ENCODE measurements around the gene EXPH5.

Gene EXPH5

GRCh38 chr11:108629274-108629673 is 35.7 kb upstream of the EXPH5 start:
- TF ChIP-seq CTCF (IDR thresholded peaks at IDR 0.05; ENCODE audit: insufficient read depth, low read depth, low read length, missing control alignments) = no peak
- no peak for DNase-seq (ENCODE audit: low read depth)
- H3K4me3 ChIP-seq (ENCODE audit: low read length) = no peak overlapping the region

- TF ChIP-seq CTCF (IDR thresholded peaks at IDR 0.05; ENCODE audit: insufficient read depth, low read depth, low read length, missing control alignments) = no peak
- no peak overlapping the region for H3K4me3 ChIP-seq (ENCODE audit: low read length)
- no peak for DNase-seq (ENCODE audit: low read depth)
These were observed 35.2 kb upstream of the EXPH5 start for GRCh38 chr11:108628812-108629211.

- no peak for DNase-seq (ENCODE audit: low read depth)
- H3K4me3 ChIP-seq (ENCODE audit: low read length) = no peak overlapping the region
- TF ChIP-seq CTCF (IDR thresholded peaks at IDR 0.05; ENCODE audit: insufficient read depth, low read depth, low read length, missing control alignments) = no peak
These were observed 34.8 kb upstream of the EXPH5 start for GRCh38 chr11:108628326-108628725.

GRCh38 chr11:108624196-108624925 is 30.8 kb upstream of the EXPH5 start:
- DNase-seq (ENCODE audit: low read depth) = no peak

GRCh38 chr11:108622341-108622740 is 28.8 kb upstream of the EXPH5 start:
- TF ChIP-seq CTCF (IDR thresholded peaks at IDR 0.05; ENCODE audit: insufficient read depth, low read depth, low read length, missing control alignments) = no peak
- no peak overlapping the region for H3K4me3 ChIP-seq (ENCODE audit: low read length)
- no peak for DNase-seq (ENCODE audit: low read depth)

More at GRCh38 chr11:108624196-108624925, 30.8 kb upstream of the EXPH5 start:
- H3K4me3 ChIP-seq (ENCODE audit: low read length) = no peak overlapping the region
- no peak for TF ChIP-seq CTCF (IDR thresholded peaks at IDR 0.05; ENCODE audit: insufficient read depth, low read depth, low read length, missing control alignments)

- no peak overlapping the region for H3K4me3 ChIP-seq (ENCODE audit: low read length)
- no peak for TF ChIP-seq CTCF (IDR thresholded peaks at IDR 0.05; ENCODE audit: insufficient read depth, low read depth, low read length, missing control alignments)
- peak; percentile 63 for DNase-seq (ENCODE audit: low read depth)
These were observed 27.6 kb upstream of the EXPH5 start for GRCh38 chr11:108620958-108621772.

Measured in epithelial cell of esophagus (primary cell).